T47D (cell line): ENCODE results near the gene MAX.
"Not testable (repeated sequence)": the region's sequence is repeated elsewhere in the genome, so short reads cannot be mapped to it uniquely, and the experiment has no call there.

ENCODE experiments used
- DNase-seq, 2 experiments: peaks; one replicate each; pipeline versions ENCODE4 v3.0.0 to v3.0.0-alpha.2; 2011 to 2012; ENCODE audit warnings: low read depth in 1 of 2, low spot score in 1 of 2
- JUND ChIP-seq: IDR thresholded peaks from 2 replicates; pipeline ENCODE4 v1.6.1; 2012; ENCODE audit warnings: low read depth
- in situ Hi-C: cut with HindIII; loops from 2 replicates; pipeline ENCODE4 v1.10.0; 2016; ENCODE audit warnings: low sequenced_read_pairs, low pct_unique_long_range_greater_than_20kb

The MAX gene

GRCh38 chr14:65100922-65101541 lies 1.3 kb downstream of the MAX start:
- in situ Hi-C loops: no loop called here
- no peak for DNase-seq
- TF ChIP-seq JUND: no peak

- in situ Hi-C loops: no loop called here
Measured at GRCh38 chr14:65098586-65098985, 3.7 kb downstream of the MAX start.

GRCh38 chr14:65096323-65097089 lies 5.8 kb downstream of the MAX start:
- no peak for DNase-seq
- in situ Hi-C loops: no loop called here
- no peak for TF ChIP-seq JUND

More at GRCh38 chr14:65098586-65098985, 3.7 kb downstream of the MAX start:
- TF ChIP-seq JUND: no peak
- DNase-seq: no peak

- no peak for TF ChIP-seq JUND
- DNase-seq: peak; percentile 39 to 84
- in situ Hi-C loops: no loop called here
Measured at GRCh38 chr14:65095633-65096205, 6.6 kb downstream of the MAX start.

- no peak for DNase-seq
- TF ChIP-seq JUND: no peak
- in situ Hi-C loops: no loop called here
Measured at GRCh38 chr14:65092349-65092748, 10.0 kb downstream of the MAX start.

- in situ Hi-C loops, DNase-seq: not testable (repeated sequence)
Measured at GRCh38 chr14:65087835-65088234, 14.5 kb downstream of the MAX start.

GRCh38 chr14:65086686-65087085 lies 15.6 kb downstream of the MAX start:
- DNase-seq, in situ Hi-C loops: not testable (repeated sequence)

GRCh38 chr14:65084554-65085505 lies 17.5 kb downstream of the MAX start:
- in situ Hi-C loops: no loop called here
- DNase-seq: no peak
- no peak for TF ChIP-seq JUND

- in situ Hi-C loops: no loop called here
- DNase-seq: no peak
- no peak for TF ChIP-seq JUND
Measured at GRCh38 chr14:65082930-65083329, 19.4 kb downstream of the MAX start.

GRCh38 chr14:65080960-65081747 lies 21.2 kb downstream of the MAX start:
- no peak for TF ChIP-seq JUND
- in situ Hi-C loops: no loop called here
- no peak for DNase-seq

GRCh38 chr14:65079768-65080167 lies 22.5 kb downstream of the MAX start:
- TF ChIP-seq JUND: no peak
- no peak for DNase-seq
- in situ Hi-C loops: no loop called here

- in situ Hi-C loops: no loop called here
- no peak for TF ChIP-seq JUND
- DNase-seq: no peak
Measured at GRCh38 chr14:65079201-65079600, 23.1 kb downstream of the MAX start.
